Spleen (tissue), 7 donors: ENCODE data around the gene AMPH.
"Not testable (repeated sequence)": the region's sequence is repeated elsewhere in the genome, so short reads cannot be mapped to it uniquely, and the experiment has no call there.

Experiments used
- CTCF ChIP-seq, 11 experiments: fragments of 200-600 bp in 7 of 11; fragments of 450-650 bp in 4 of 11; sonication (generic) in 4 of 11; IDR thresholded peaks in 8 of 11; conservative IDR thresholded peaks in 3 of 11; 1 replicate in 7 of 11; 2 replicates in 4 of 11; pipeline versions ENCODE4 v1.4.0 to v1.8.0; 2016 to 2021; ENCODE audit warnings: antibody characterized with exemption in 11 of 11, inconsistent platforms in 4 of 11, mild to moderate bottlenecking in 1 of 11
- POLR2A ChIP-seq, 3 donors: fragments of 450-650 bp; IDR thresholded peaks; one replicate each; pipeline ENCODE4 v1.5.1; 2017; ENCODE audit warnings: antibody characterized with exemption in 3 of 3, mild to moderate bottlenecking in 1 of 3
- POLR2AphosphoS5 ChIP-seq, 3 donors: sonication (generic); formaldehyde crosslinking; IDR thresholded peaks; one replicate each; pipeline ENCODE4 v1.5.1; 2017; ENCODE audit warnings: antibody characterized with exemption in 3 of 3
- donor health status: DM: no; HTN: no; CAD: no; lungs with moderate emphysema.
- donor health status: DM: no; HTN: no; CAD: no.
- donor health status: DM: no; HTN: no; CAD: no.

DNA sequence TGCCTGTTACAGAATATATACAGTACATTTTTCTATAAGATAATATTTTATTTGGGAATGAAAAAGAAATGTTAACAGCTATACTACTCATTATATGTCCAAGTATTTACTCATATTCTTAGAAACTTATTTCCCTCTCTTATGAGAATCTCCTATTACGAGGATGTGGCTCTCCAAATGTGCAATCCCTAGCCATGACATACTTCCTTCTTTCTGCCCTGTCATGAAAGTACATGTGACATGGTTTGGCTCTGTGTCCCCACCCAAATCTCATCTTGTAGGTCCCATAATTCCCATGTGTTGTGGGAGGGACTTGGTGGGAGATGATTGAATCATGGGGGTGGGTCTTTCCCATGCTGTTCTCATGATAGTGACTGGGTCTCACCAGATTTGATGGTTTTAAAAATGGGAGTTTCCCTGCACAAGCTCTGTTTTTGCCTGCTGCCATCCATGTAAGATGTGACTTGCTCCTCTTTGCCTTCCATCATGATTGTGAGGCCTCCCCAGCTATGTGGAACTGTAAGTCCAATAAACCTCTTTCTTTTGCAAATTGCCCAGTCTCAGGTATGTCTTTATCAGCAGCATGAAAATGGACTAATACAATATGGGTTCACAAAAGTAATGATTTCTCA, 235.1 kb downstream of the AMPH start:
- TF ChIP-seq CTCF (IDR thresholded peaks at IDR 0.05 in 8 of 11, conservative IDR thresholded peaks at IDR 0.05 in 3 of 11); POLR2AphosphoS5 (IDR thresholded peaks at IDR 0.05); POLR2A (IDR thresholded peaks at IDR 0.05): not testable (repeated sequence)
